Skeletal muscle tissue (tissue), 4 donors: ENCODE measurements around the gene RNF144A. TPM values are rescaled to one million over a fixed set of nuclear protein-coding genes. Genes with fewer than 3 reads are reported as not detected.

Experiments used
- H3K27ac ChIP-seq: one replicate; pipeline ENCODE4 v1.7.0; 2013; ENCODE audit warnings: mild to moderate bottlenecking, low read depth, low read length, inconsistent platforms
- H3K27me3 ChIP-seq, 3 donors: one replicate each; pipeline ENCODE4 v1.7.0; 2013; ENCODE audit warnings: low read length in 3 of 3; ENCODE audit not compliant: control insufficient read depth in 3 of 3, insufficient read depth in 3 of 3
- H3K36me3 ChIP-seq, 3 donors: one replicate each; pipeline ENCODE4 v1.7.0; 2013; ENCODE audit warnings: low read length in 3 of 3; ENCODE audit not compliant: control insufficient read depth in 3 of 3, insufficient read depth in 3 of 3
- H3K4me1 ChIP-seq, 3 donors: one replicate each; pipeline ENCODE4 v1.7.0; 2013; ENCODE audit warnings: low read length in 3 of 3, mild to moderate bottlenecking in 3 of 3; ENCODE audit not compliant: control insufficient read depth in 3 of 3, insufficient read depth in 3 of 3
- H3K4me3 ChIP-seq, 3 donors: one replicate each; pipeline ENCODE4 v1.7.0; 2013; ENCODE audit warnings: low read length in 3 of 3
- H3K9ac ChIP-seq, 3 donors: one replicate each; pipeline ENCODE4 v1.7.0; 2013; ENCODE audit warnings: low read length in 3 of 3, mild to moderate bottlenecking in 3 of 3, moderate library complexity in 2 of 3, low read depth in 1 of 3
- H3K9me3 ChIP-seq, 3 donors: one replicate each; pipeline ENCODE4 v1.7.0; 2013; ENCODE audit warnings: low read length in 3 of 3; ENCODE audit not compliant: control insufficient read depth in 3 of 3
- total RNA-seq: library from RNA; depleted of rRNA; stranded (reverse); fragments of >200 nt; gene quantifications from one replicate; pipeline ENCODE4 v1.2.3, GENCODE V29; 2014
- donor health status: Osteomylitis.

The RNF144A gene
- total RNA-seq, 1 donor from 2014 or later = 16.2 TPM

DNA sequence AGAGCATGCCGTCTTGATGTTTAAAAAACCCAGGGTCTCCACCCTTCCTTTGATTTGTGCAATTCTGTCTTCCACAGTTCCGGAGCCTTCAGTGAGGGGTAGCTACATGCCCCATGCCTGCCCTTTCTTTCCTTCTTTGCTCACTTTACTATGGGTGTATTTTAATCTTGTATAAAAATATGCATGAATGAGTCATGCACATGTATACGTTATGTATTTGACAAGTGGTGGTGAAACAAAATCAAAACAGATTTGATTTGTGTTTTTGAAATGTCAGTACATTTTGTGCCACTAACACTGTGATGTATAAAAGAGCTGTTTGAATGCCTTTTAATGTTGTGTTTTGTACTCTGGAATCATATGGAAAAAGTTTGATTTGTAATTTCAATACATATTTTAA lies 126.5 kb downstream of the RNF144A start:
- Histone ChIP-seq H3K4me1 (peaks cover 0 to 3% (median 0%) of the 10 kb centered on the region in 3 donors), H3K27me3 (no peaks in the 10 kb centered on the region), H3K4me3 (no peak overlapping the region), H3K27ac (no peak overlapping the region), H3K9me3 (no peaks in the 10 kb centered on the region), H3K36me3 (peaks cover 4 to 15% (median 10%) of the 10 kb centered on the region in 3 donors), H3K9ac (no peak overlapping the region)

GRCh38 chr2:7044253-7045250 lies 127.3 kb downstream of the RNF144A start:
- Histone ChIP-seq H3K9me3 (no peaks in the 10 kb centered on the region), H3K36me3 (peaks cover 2 to 10% (median 7%) of the 10 kb centered on the region in 3 donors), H3K4me3 (no peak overlapping the region), H3K4me1 (peaks cover 0 to 3% (median 0%) of the 10 kb centered on the region in 3 donors), H3K27ac (no peak overlapping the region), H3K9ac (no peak overlapping the region), H3K27me3 (no peaks in the 10 kb centered on the region)

DNA sequence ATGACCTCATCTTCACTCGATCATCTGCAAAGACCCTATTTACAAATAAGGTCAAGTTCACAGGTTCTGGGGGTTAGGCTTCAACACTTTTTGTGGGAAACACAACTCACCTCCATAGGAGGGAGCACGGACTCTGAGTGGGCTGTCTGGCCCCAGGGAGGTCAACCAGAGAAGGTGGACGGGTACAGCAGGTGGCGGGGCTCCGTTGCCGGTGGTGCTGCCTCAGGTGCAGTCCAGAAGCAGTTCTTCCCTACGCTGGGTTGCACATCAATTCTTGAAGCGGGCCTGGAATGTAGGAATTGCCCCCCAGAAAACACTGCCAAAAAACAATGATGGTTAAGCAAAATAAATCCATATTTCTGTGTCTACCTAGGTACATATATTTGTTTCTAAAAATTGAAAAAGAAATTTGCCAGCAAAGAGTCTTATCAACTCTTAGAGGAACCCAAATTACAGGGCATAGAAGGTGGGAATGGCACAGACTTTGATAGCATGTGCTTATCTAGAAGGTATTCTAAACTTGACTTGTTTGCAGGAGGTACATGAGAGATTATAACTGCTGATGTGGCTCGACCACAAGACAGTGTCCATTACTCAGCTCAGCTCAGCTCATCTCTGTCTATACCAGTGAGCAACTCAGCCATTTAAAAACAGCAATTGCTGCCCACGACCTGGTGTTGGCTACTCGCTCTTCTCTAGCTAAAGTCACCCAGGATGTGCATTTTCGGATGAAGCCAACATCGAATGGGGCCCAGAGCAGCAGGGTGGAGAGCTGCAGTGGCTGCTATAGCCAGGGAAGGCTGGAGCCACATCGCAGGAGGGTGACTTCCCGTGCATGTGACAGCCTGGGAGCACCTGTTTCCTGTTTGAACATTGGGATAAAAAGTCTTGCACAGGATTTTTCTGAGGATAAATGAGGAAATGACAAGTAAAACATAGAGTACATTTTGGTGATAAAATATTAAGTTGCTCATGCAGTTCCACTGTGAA lies 128.7 kb downstream of the RNF144A start:
- Histone ChIP-seq H3K9ac (no peak overlapping the region), H3K36me3 (no peaks in the 10 kb centered on the region), H3K27ac (no peak overlapping the region), H3K4me1 (peaks cover 0 to 3% (median 0%) of the 10 kb centered on the region in 3 donors), H3K4me3 (no peak overlapping the region), H3K27me3 (no peaks in the 10 kb centered on the region), H3K9me3 (no peaks in the 10 kb centered on the region)

- Histone ChIP-seq H3K9me3 (no peaks in the 10 kb centered on the region), H3K27me3 (no peaks in the 10 kb centered on the region), H3K9ac (no peak overlapping the region), H3K27ac (no peak overlapping the region), H3K4me1 (peaks cover 0 to 3% (median 0%) of the 10 kb centered on the region in 3 donors), H3K4me3 (no peak overlapping the region), H3K36me3 (no peaks in the 10 kb centered on the region)
Observed at GRCh38 chr2:7047661-7048060, 130.4 kb downstream of the RNF144A start.

DNA sequence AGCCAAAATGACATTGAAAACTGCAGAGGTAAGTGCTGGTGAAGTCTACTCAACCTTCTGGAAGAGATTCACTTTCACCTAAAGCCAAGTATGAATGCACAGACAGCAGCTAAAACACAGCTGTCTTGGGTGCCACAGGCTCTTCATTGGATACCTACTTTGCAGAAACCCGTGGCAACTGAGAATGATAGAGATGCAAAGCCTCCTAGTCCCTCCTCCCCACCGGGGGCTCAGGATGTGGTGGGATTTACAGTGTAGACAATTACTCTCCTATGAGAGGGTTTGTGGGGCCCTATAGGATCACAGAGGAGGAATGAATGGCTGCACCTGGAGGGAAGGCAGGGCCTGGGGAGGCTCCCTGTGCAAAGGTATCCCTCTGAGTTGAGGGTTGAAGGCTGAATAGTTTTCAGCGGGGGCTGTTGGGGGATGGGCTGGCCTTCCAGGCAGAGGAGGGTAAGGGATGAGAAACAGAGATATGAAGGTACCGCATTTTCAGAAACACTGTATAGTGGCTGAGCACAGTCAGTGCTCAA lies 131.6 kb downstream of the RNF144A start:
- Histone ChIP-seq H3K27me3 (no peaks in the 10 kb centered on the region), H3K36me3 (no peaks in the 10 kb centered on the region), H3K27ac (no peak overlapping the region), H3K4me1 (peaks cover 0 to 3% (median 0%) of the 10 kb centered on the region in 3 donors), H3K9ac (no peak overlapping the region), H3K9me3 (no peaks in the 10 kb centered on the region), H3K4me3 (no peak overlapping the region)

- Histone ChIP-seq H3K9ac (no peak overlapping the region), H3K27me3 (no peaks in the 10 kb centered on the region), H3K4me1 (peaks cover 0 to 3% (median 2%) of the 10 kb centered on the region in 3 donors), H3K9me3 (no peaks in the 10 kb centered on the region), H3K4me3 (no peak overlapping the region), H3K36me3 (no peaks in the 10 kb centered on the region), H3K27ac (no peak overlapping the region)
Observed at GRCh38 chr2:7052404-7052803, 135.2 kb downstream of the RNF144A start.

GRCh38 chr2:7053650-7054265 lies 136.5 kb downstream of the RNF144A start:
- Histone ChIP-seq H3K27me3 (no peaks in the 10 kb centered on the region), H3K9me3 (no peaks in the 10 kb centered on the region), H3K9ac (no peak overlapping the region), H3K36me3 (no peaks in the 10 kb centered on the region), H3K27ac (no peak overlapping the region), H3K4me1 (peaks cover 0 to 3% (median 2%) of the 10 kb centered on the region in 3 donors), H3K4me3 (no peak overlapping the region)

- Histone ChIP-seq H3K9ac (no peak overlapping the region), H3K4me1 (peaks cover 0 to 3% (median 2%) of the 10 kb centered on the region in 3 donors), H3K27me3 (no peaks in the 10 kb centered on the region), H3K9me3 (no peaks in the 10 kb centered on the region), H3K27ac (no peak overlapping the region), H3K4me3 (no peak overlapping the region), H3K36me3 (no peaks in the 10 kb centered on the region)
Observed at GRCh38 chr2:7057865-7058400, 140.7 kb downstream of the RNF144A start.

- Histone ChIP-seq H3K36me3 (no peaks in the 10 kb centered on the region), H3K9me3 (no peaks in the 10 kb centered on the region), H3K4me1 (no peaks in the 10 kb centered on the region), H3K27me3 (no peaks in the 10 kb centered on the region), H3K27ac (no peak overlapping the region), H3K9ac (no peak overlapping the region), H3K4me3 (no peak overlapping the region)
Observed at GRCh38 chr2:7060156-7060555, 142.9 kb downstream of the RNF144A start.
